SU-DHL-6 (cell line): ENCODE results near the gene TOP1.
A peak's percentile ranks its signal among the peaks of the same experiment; 100 is the strongest.

Source experiments
- H2AFZ ChIP-seq: fragments of 200-600 bp; sonication (generic); 2 replicates; pipeline ENCODE4 v1.6.1; 2014; ENCODE audit warnings: low read depth, mild to moderate bottlenecking, moderate library complexity, mixed read lengths, antibody characterized with exemption, low read length; ENCODE audit not compliant: severe bottlenecking
- H3F3A ChIP-seq: fragments of 200-600 bp; shearing (Covaris generic); 2 replicates; pipeline ENCODE4 v1.6.0; 2016; ENCODE audit warnings: antibody characterized with exemption, mild to moderate bottlenecking; ENCODE audit not compliant: insufficient read depth
- H3K27ac ChIP-seq: fragments of 200-600 bp; sonication (generic); 2 replicates; pipeline ENCODE4 v1.5.1; 2016; ENCODE audit warnings: low read depth, mild to moderate bottlenecking, low read length, moderate library complexity, mixed read lengths
- H3K27me3 ChIP-seq: fragments of 200-600 bp; sonication (generic), shearing (Covaris generic); 2 replicates; pipeline ENCODE4 v1.6.0; 2014; ENCODE audit warnings: mild to moderate bottlenecking, low read length
- H3K36me3 ChIP-seq: fragments of 200-600 bp; sonication (generic); 2 replicates; pipeline ENCODE4 v1.6.1; 2014; ENCODE audit warnings: mild to moderate bottlenecking, low read length, mixed read lengths
- H3K4me2 ChIP-seq: fragments of 300-600, 200-600 bp; shearing (Covaris generic), sonication (generic); 2 replicates; pipeline ENCODE4 v1.6.0; 2014; ENCODE audit warnings: low read length, low read depth, mild to moderate bottlenecking; ENCODE audit not compliant: poor library complexity, severe bottlenecking
- H3K4me3 ChIP-seq: fragments of 200-600 bp; sonication (generic); 2 replicates; pipeline ENCODE4 v1.5.1; 2014; ENCODE audit warnings: antibody characterized with exemption, low read length, mild to moderate bottlenecking, mixed read lengths; ENCODE audit not compliant: insufficient read depth, poor library complexity, severe bottlenecking
- H3K79me2 ChIP-seq: fragments of 200-600 bp; sonication (generic); 2 replicates; pipeline ENCODE4 v1.6.1; 2014; ENCODE audit warnings: mild to moderate bottlenecking, low read length, moderate library complexity; ENCODE audit not compliant: insufficient read depth
- H3K9ac ChIP-seq: fragments of 200-600 bp; sonication (generic); 2 replicates; pipeline ENCODE4 v1.7.0; 2014; ENCODE audit warnings: mild to moderate bottlenecking, low read length
- H3K9me2 ChIP-seq: fragments of 200-600 bp; sonication (generic); replicated peaks from 2 replicates; pipeline ENCODE4 v1.6.1; 2014; ENCODE audit warnings: low read length; ENCODE audit not compliant: insufficient read depth
- H3K9me3 ChIP-seq: fragments of 200-600 bp; sonication (generic); 2 replicates; pipeline ENCODE4 v1.6.1; 2014; ENCODE audit warnings: low read length, mixed read lengths; ENCODE audit not compliant: insufficient read depth
- H4K20me1 ChIP-seq: fragments of 200-600 bp; sonication (generic); 2 replicates; pipeline ENCODE4 v1.6.1; 2014; ENCODE audit warnings: low read depth, mild to moderate bottlenecking, antibody characterized with exemption, low read length, moderate library complexity, mixed read lengths
- CTCF ChIP-seq: fragments of 200-600 bp; sonication (generic); IDR thresholded peaks from one replicate; pipeline ENCODE4 v1.5.1; 2017; ENCODE audit warnings: antibody characterized with exemption, mild to moderate bottlenecking, low read length, moderate library complexity; ENCODE audit not compliant: insufficient read depth, poor library complexity, severe bottlenecking
- EZH2phosphoT487 ChIP-seq: fragments of 200-600 bp; sonication (generic), shearing (Covaris generic); conservative IDR thresholded peaks from 2 replicates; pipeline ENCODE4 v1.6.1; 2018; ENCODE audit warnings: mild to moderate bottlenecking, antibody characterized with exemption, low read length, moderate library complexity, mixed read lengths

The TOP1 gene

GRCh38 chr20:41023549-41023948 lies 5.1 kb upstream of the TOP1 start:
- no peak overlapping the region for H3K4me2 ChIP-seq
- no peak overlapping the region for H3K27ac ChIP-seq
- no peaks in the 10 kb centered on the region for H3K36me3 ChIP-seq
- no peaks in the 10 kb centered on the region for H3K79me2 ChIP-seq
- TF ChIP-seq EZH2phosphoT487 = no peak
- no peak for TF ChIP-seq CTCF
- no peak overlapping the region for H3K4me3 ChIP-seq
- H3K9me3 ChIP-seq = no peaks in the 10 kb centered on the region
- H3K9me2 ChIP-seq = no peaks in the 10 kb centered on the region
- H3F3A ChIP-seq = 0 out of 2 replicates have a peak, but pooled peaks cover 4% of the 10 kb centered on the region
- H3K27me3 ChIP-seq = no peaks in the 10 kb centered on the region
- H4K20me1 ChIP-seq = no peaks in the 10 kb centered on the region
- H2AFZ ChIP-seq = no peak overlapping the region
- H3K9ac ChIP-seq = no peak overlapping the region

DNA sequence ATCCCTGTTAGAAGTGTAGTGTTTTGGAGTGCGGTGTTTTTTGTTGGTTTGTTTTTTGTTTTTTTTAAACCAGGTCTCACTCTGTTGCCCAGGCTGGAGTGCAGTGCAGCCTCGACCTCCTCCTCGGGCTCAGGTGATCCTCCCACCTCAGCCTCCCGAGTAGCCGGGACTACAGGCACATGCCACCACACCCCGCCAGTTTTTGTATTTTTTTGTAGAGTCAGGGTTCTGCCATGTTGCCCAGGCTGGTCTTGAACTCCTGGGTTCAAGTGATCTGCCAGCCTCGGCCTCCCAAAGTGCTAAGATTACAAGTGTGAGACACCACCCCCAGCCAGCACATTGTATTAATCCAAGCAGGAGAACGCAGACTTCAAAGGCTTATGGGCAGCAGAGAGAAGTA lies 1.3 kb upstream of the TOP1 start:
- Histone ChIP-seq H3K4me2 (peak overlapping the region; percentile 92), H3K4me3 (no peak overlapping the region), H3F3A (0 out of 2 replicates have a peak, but pooled peaks cover 4% of the 10 kb centered on the region), H3K36me3 (peaks cover 4% of the 10 kb centered on the region; the same call in 1 of the 2 replicates), H2AFZ (no peak overlapping the region), H3K27me3 (no peaks in the 10 kb centered on the region), H3K9ac (peak overlapping the region; percentile 68), H3K9me3 (no peaks in the 10 kb centered on the region), H3K9me2 (no peaks in the 10 kb centered on the region), H3K27ac (no peak overlapping the region), H4K20me1 (peaks cover 13% of the 10 kb centered on the region; the same call in 1 of the 2 replicates), H3K79me2 (peaks cover 36% of the 10 kb centered on the region)
- TF ChIP-seq EZH2phosphoT487 = no peak
- no peak for TF ChIP-seq CTCF

DNA sequence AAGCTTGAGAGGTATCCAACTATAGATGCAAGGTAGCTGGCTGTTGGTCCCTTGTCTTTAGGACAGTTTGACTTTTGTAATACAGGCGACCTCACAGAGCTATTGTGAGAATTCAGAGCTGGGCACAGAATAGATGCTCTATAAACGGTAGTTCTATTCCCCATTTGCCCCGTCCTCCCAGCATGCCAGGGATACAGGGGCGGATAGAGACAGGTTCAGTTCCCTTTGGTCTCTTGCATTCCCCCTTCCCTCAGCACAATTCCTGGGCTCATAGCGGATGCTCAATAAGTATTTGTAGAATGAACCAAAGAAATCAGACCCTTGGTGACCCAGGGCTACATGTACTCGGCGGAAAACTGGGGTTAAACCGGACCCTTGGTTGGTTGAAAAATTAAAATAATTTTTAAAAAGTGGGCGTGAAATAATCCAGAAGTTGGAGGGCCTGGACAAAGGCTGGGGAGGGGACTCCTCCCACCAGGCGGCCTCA lies 707 bp upstream of the TOP1 start:
- Histone ChIP-seq H3K9me2 (no peaks in the 10 kb centered on the region), H3K36me3 (peaks cover 4% of the 10 kb centered on the region; the same call in 1 of the 2 replicates), H2AFZ (peak overlapping the region; percentile 50), H3K79me2 (peaks cover 42% of the 10 kb centered on the region), H3K27me3 (no peaks in the 10 kb centered on the region), H3F3A (0 out of 2 replicates have a peak, but pooled peaks cover 4% of the 10 kb centered on the region), H4K20me1 (peaks cover 13% of the 10 kb centered on the region; the same call in 1 of the 2 replicates), H3K4me2 (peak overlapping the region; percentile 92), H3K27ac (0 out of 2 replicates have a peak overlapping the region, but pooled peaks have one; percentile 17), H3K9ac (peak overlapping the region; percentile 68), H3K4me3 (peak overlapping the region; percentile 62), H3K9me3 (no peaks in the 10 kb centered on the region)
- TF ChIP-seq EZH2phosphoT487 = no peak
- TF ChIP-seq CTCF = no peak
